H1 (cell line): ENCODE measurements around the gene ZNF536. TPM values are rescaled to one million over a fixed set of nuclear protein-coding genes. Genes with fewer than 3 reads are reported as not detected.

Experiments used
- CTCF ChIA-PET: fragments of 300-600 bp; sonication (Branson Sonifier 250); formaldehyde crosslinking; loops from one replicate; lab custom pipeline; 2021; ENCODE audit not compliant: partially characterized antibody; lab: Charles Lee
- POLR2A ChIA-PET: fragments of 300-600 bp; sonication (Branson Sonifier 250); formaldehyde crosslinking; loops from one replicate; lab custom pipeline; 2021; ENCODE audit warnings: inconsistent platforms; ENCODE audit not compliant: partially characterized antibody; lab: Charles Lee
- DNase-seq, 2 experiments: peaks; one replicate each; pipeline versions ENCODE4 v3.0.0 to v3.0.0-alpha.2; 2010 to 2022; ENCODE audit warnings: low spot score in 2 of 2, low read depth in 1 of 2, mixed read lengths in 1 of 2
- FAIRE-seq: peaks from 2 replicates; lab custom pipeline; 2011; peaks lifted over from hg19 to GRCh38; lab: Jason Lieb, UNC
- H2AFZ ChIP-seq: 2 replicates; pipeline ENCODE4 v1.8.1; 2012; ENCODE audit warnings: low read length, inconsistent platforms
- H2AK5ac ChIP-seq: 2 replicates; pipeline ENCODE4 v1.6.1; 2013; ENCODE audit warnings: low read depth, low read length
- H2BK120ac ChIP-seq: replicated peaks from 2 replicates; pipeline ENCODE3; 2013; ENCODE audit warnings: low read depth, low read length, inconsistent platforms
- H2BK12ac ChIP-seq: 2 replicates; pipeline ENCODE4 v1.6.1; 2013; ENCODE audit warnings: low read depth, low read length
- H2BK15ac ChIP-seq: 2 replicates; pipeline ENCODE4 v1.6.1; 2013; ENCODE audit warnings: low read length
- H2BK20ac ChIP-seq: 2 replicates; pipeline ENCODE4 v1.6.1; 2013; ENCODE audit warnings: low read length
- H2BK5ac ChIP-seq: 2 replicates; pipeline ENCODE4 v1.6.1; 2013; ENCODE audit warnings: low read depth, low read length
- H3K14ac ChIP-seq: 2 replicates; pipeline ENCODE4 v1.6.1; 2013; ENCODE audit warnings: inconsistent platforms; ENCODE audit not compliant: insufficient read length
- H3K18ac ChIP-seq: 2 replicates; pipeline ENCODE4 v1.6.1; 2013; ENCODE audit warnings: low read length; ENCODE audit errors: extremely low read depth
- H3K23ac ChIP-seq: 2 replicates; pipeline ENCODE4 v1.6.1; 2013; ENCODE audit warnings: inconsistent platforms; ENCODE audit not compliant: insufficient read length
- H3K23me2 ChIP-seq: 2 replicates; pipeline ENCODE4 v1.6.1; 2013; ENCODE audit warnings: low read depth, low read length
- H3K27ac ChIP-seq: 2 replicates; pipeline ENCODE4 v1.6.1; 2011; ENCODE audit warnings: low read depth, low read length, inconsistent platforms
- H3K27me3 ChIP-seq, 4 experiments: replicated peaks in 1 of 4; 1 replicate in 1 of 4; 2 replicates in 3 of 4; pipeline versions ENCODE4 v1.6.1 to v1.8.1; 2011 to 2013; ENCODE audit warnings: low read length in 3 of 4, mild to moderate bottlenecking in 3 of 4, inconsistent platforms in 2 of 4, mixed read lengths in 2 of 4, moderate library complexity in 1 of 4; ENCODE audit not compliant: control insufficient read depth in 3 of 4, insufficient read depth in 3 of 4; ENCODE audit errors: extremely low read depth in 1 of 4
- H3K36me3 ChIP-seq, 4 experiments: 2 replicates each; pipeline versions ENCODE4 v1.6.1 to v1.8.1; 2011 to 2013; ENCODE audit warnings: mild to moderate bottlenecking in 4 of 4, low read length in 3 of 4, moderate library complexity in 2 of 4, control low read depth in 1 of 4, inconsistent platforms in 1 of 4; ENCODE audit not compliant: insufficient read depth in 4 of 4, control insufficient read depth in 2 of 4
- H3K4ac ChIP-seq: replicated peaks from 2 replicates; pipeline ENCODE3; 2013; ENCODE audit warnings: low read length, low read depth, mixed read lengths, inconsistent platforms; ENCODE audit not compliant: insufficient read length
- H3K4me1 ChIP-seq, 4 experiments: replicated peaks in 1 of 4; 1 replicate in 1 of 4; 2 replicates in 3 of 4; pipeline versions ENCODE4 v1.6.1 to v1.8.1; 2011 to 2013; ENCODE audit warnings: low read length in 3 of 4, inconsistent platforms in 2 of 4, mixed read lengths in 1 of 4; ENCODE audit not compliant: insufficient read depth in 4 of 4, control insufficient read depth in 3 of 4
- H3K4me2 ChIP-seq, 2 experiments: 2 replicates each; pipeline versions ENCODE4 v1.6.1 to v1.8.1; 2011 to 2013; ENCODE audit warnings: low read depth in 2 of 2, low read length in 2 of 2, control low read depth in 1 of 2, inconsistent platforms in 1 of 2, mild to moderate bottlenecking in 1 of 2; ENCODE audit not compliant: insufficient read depth in 1 of 2
- H3K4me3 ChIP-seq, 4 experiments: fragments of 200-600, 300-600 bp in 1 of 4; sonication (generic), shearing (Covaris generic), sonication (Bioruptor Twin) in 1 of 4; 2 replicates each; pipeline versions ENCODE4 v1.5.1 to v1.8.1; 2011 to 2016; ENCODE audit warnings: low read length in 4 of 4, low read depth in 3 of 4, control low read depth in 2 of 4, inconsistent platforms in 2 of 4, mild to moderate bottlenecking in 2 of 4, mixed read lengths in 1 of 4, moderate library complexity in 1 of 4; ENCODE audit not compliant: insufficient read depth in 2 of 4; ENCODE audit errors: extremely low read depth in 1 of 4
- H3K56ac ChIP-seq: replicated peaks from 2 replicates; pipeline ENCODE3; 2013; ENCODE audit warnings: low read depth, mild to moderate bottlenecking, mixed read lengths, low read length, inconsistent platforms; ENCODE audit not compliant: insufficient read length
- H3K79me1 ChIP-seq: 2 replicates; pipeline ENCODE4 v1.6.1; 2013; ENCODE audit warnings: low read depth, low read length, control low read depth
- H3K79me2 ChIP-seq, 2 experiments: 2 replicates each; pipeline versions ENCODE4 v1.6.1 to v1.8.1; 2012 to 2013; ENCODE audit warnings: low read length in 2 of 2, mild to moderate bottlenecking in 2 of 2, inconsistent platforms in 1 of 2; ENCODE audit not compliant: insufficient read depth in 2 of 2, control insufficient read depth in 1 of 2
- H3K9ac ChIP-seq, 4 experiments: replicated peaks in 1 of 4; 1 replicate in 1 of 4; 2 replicates in 3 of 4; pipeline versions ENCODE4 v1.6.1 to v1.8.1; 2011 to 2013; ENCODE audit warnings: low read depth in 3 of 4, low read length in 3 of 4, control low read depth in 2 of 4, mild to moderate bottlenecking in 2 of 4, moderate library complexity in 2 of 4, inconsistent platforms in 1 of 4; ENCODE audit errors: extremely low read depth in 1 of 4
- H3K9me3 ChIP-seq, 2 experiments: 2 replicates each; pipeline versions ENCODE4 v1.6.1 to v1.8.1; 2012 to 2013; ENCODE audit warnings: mild to moderate bottlenecking in 2 of 2, moderate library complexity in 2 of 2, control low read depth in 1 of 2, inconsistent platforms in 1 of 2, low read depth in 1 of 2, low read length in 1 of 2, mixed read lengths in 1 of 2; ENCODE audit not compliant: insufficient read depth in 2 of 2
- H4K20me1 ChIP-seq, 2 experiments: replicated peaks in 1 of 2; 2 replicates each; pipeline versions ENCODE3 to v1.8.1; 2011 to 2013; ENCODE audit warnings: inconsistent platforms in 2 of 2, low read length in 2 of 2, mild to moderate bottlenecking in 1 of 2; ENCODE audit not compliant: insufficient read depth in 2 of 2, control insufficient read depth in 1 of 2
- H4K5ac ChIP-seq: 2 replicates; pipeline ENCODE4 v1.6.1; 2013; ENCODE audit warnings: low read length, low read depth, mixed read lengths, inconsistent platforms; ENCODE audit not compliant: insufficient read length
- H4K8ac ChIP-seq: 2 replicates; pipeline ENCODE4 v1.8.0; 2013; ENCODE audit warnings: mild to moderate bottlenecking, moderate library complexity, low read length, inconsistent platforms; ENCODE audit not compliant: insufficient read depth; ENCODE audit errors: extremely low read depth
- H4K91ac ChIP-seq: replicated peaks from 2 replicates; pipeline ENCODE3; 2013; ENCODE audit warnings: low read length, mixed read lengths, inconsistent platforms; ENCODE audit not compliant: insufficient read length
- RAD21 ChIP-seq, 2 experiments: IDR thresholded peaks in 1 of 2; conservative IDR thresholded peaks in 1 of 2; 2 replicates each; pipeline ENCODE4 v1.6.1; 2011; ENCODE audit warnings: low read depth in 2 of 2, low read length in 2 of 2, improper control_type of control experiment in 1 of 2, inconsistent platforms in 1 of 2, mild to moderate bottlenecking in 1 of 2, moderate library complexity in 1 of 2
- TBP ChIP-seq: IDR thresholded peaks from 2 replicates; pipeline ENCODE4 v1.6.1; 2011; ENCODE audit warnings: low read depth, low read length, improper control_type of control experiment
- WGBS, 2 experiments: shearing (Covaris generic) in 1 of 2; methylation state at CpG; one replicate each; pipeline versions ENCODE4 v1.1.6 to v1.1.7; 2013 to 2015; ENCODE audit warnings: low lambda C conversion rate in 2 of 2, mixed read lengths in 2 of 2, inconsistent platforms in 1 of 2, low coverage in 1 of 2, missing lambda C conversion rate in 1 of 2; ENCODE audit not compliant: insufficient replicate concordance in 2 of 2, insufficient coverage in 1 of 2, insufficient read length in 1 of 2; ENCODE audit errors: extremely low coverage in 1 of 2, missing lambda C conversion rate in 1 of 2; 5-methylcytosine and 5-hydroxymethylcytosine counted together
- polyA plus RNA-seq, 7 experiments: library from polyadenylated mRNA; depleted of rRNA in 3 of 7; stranded (reverse) in 5 of 7; unstranded in 2 of 7; fragments of >200 nt in 5 of 7; fragments of 200-250 nt in 2 of 7; gene quantifications; 1 replicate in 5 of 7; 2 replicates in 1 of 7; 4 replicates in 1 of 7; pipeline versions ENCODE4 v1.2.1 to v1.2.3, GENCODE V29; 2011 to 2013; ENCODE audit warnings: missing spikeins in 2 of 7, mixed read lengths in 2 of 7
- total RNA-seq: library from RNA; stranded (reverse); fragmentation: NEBNext Ultra II Directional; extraction: Animal tissue kit (Norgen Biotek cat#: 25700); gene quantifications from 2 replicates; pipeline ENCODE4 v1.2.1, GENCODE V29; 2021

Gene ZNF536
- total and polyA plus RNA-seq, 2 of the 8 experiments (the other 6 are each of a cell fraction or from before 2014, with no cell fraction given): 0.09 to 0.11 TPM

DNA sequence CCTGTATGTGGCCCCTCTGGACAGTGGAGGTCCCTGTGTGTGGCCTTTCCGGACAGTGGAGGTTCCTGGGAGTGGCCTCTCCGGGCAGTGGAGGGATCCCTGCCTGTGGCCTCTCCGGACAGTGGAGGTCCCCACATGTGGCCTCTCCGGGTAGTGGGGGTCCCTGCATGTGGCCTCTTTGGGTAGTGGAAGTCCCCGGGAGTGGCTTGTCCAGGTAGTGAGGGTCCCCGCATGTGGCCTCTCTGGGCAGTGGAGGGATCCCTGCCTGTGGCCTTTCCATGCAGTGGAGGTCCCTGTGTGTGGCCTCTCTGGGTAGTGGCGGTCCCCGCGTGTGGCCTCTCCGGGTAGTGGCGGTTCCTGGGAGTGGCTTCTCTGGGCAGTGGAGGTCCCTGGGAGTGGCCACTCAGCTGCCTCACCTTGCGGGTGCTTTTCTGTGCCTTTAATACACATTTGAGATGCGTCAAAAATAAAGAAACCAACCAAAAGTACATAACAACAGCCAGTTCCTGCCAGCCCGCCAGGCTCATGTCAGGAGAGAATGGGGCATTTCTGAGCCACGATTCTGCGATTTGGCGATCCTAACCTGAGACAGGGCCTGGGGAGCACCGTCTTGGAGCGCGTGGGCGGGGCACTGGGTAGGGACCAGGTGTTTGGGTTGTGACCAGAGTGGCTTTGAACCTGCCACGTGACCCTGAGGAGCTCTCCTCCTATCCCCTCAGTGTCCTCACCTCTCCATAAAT, 194.7 kb downstream of the ZNF536 start:
- Histone ChIP-seq H3K4me3 (no peak overlapping the region), H3K4me2 (no peak overlapping the region), H3K79me2 (no peaks in the 10 kb centered on the region), H3K4me1 (peaks cover 0 to 17% (median 9%) of the 10 kb centered on the region in 4 experiments; a peak in 6 of 7 replicates), H2AFZ (no peak overlapping the region), H3K9ac (no peak overlapping the region), H4K20me1 (no peaks in the 10 kb centered on the region), H4K5ac (no peak overlapping the region)
- no peak for FAIRE-seq
- CTCF ChIA-PET: interaction anchor here (0.9 to 1.0 kb wide), 2 partner anchors 83 to 130 kb away, joined by 4 read pairs; no protein-coding TSS in a partner anchor
- WGBS, 2 experiments: 93% methylated on average over 22 of the region's 22 CpGs; no CpG with 5 or more reads in 1 of the 2 experiments
- no peak for TF ChIP-seq RAD21 (IDR thresholded peaks at IDR 0.05 in 1 of 2, conservative IDR thresholded peaks at IDR 0.05 in 1 of 2; ENCODE audit: low read depth in 2 of 2, low read length in 2 of 2)
- TF ChIP-seq TBP: no peak
- TF ChIP-seq, all 59 proteins: peak for 0
- Histone ChIP-seq H2BK12ac (no peak overlapping the region), H3K23ac (no peak overlapping the region), H2BK5ac (no peak overlapping the region), H3K79me1 (no peaks in the 10 kb centered on the region), H4K91ac (peak overlapping the region; percentile 1), H3K36me3 (no peaks in the 10 kb centered on the region), H2BK15ac (no peak overlapping the region), H4K8ac (no peak overlapping the region), H3K56ac (no peak overlapping the region), H3K23me2 (no peaks in the 10 kb centered on the region), H3K14ac (no peak overlapping the region), H2BK20ac (no peak overlapping the region), H2AK5ac (no peak overlapping the region), H3K4ac (no peak overlapping the region), H3K27me3 (no peaks in the 10 kb centered on the region), H2BK120ac (no peak overlapping the region), H3K9me3 (no peaks in the 10 kb centered on the region), H3K27ac (no peak overlapping the region), H3K18ac (no peak overlapping the region)
- POLR2A ChIA-PET: no interaction called here
- DNase-seq: no peak
